Testis (tissue), 2 donors: ENCODE results near the gene OR6K6.

ENCODE experiments used
- CTCF ChIP-seq, 3 experiments: fragments of 450-650 bp in 2 of 3; fragments of 200-600 bp in 1 of 3; sonication (generic) in 1 of 3; IDR thresholded peaks; one replicate each; pipeline ENCODE4 v1.5.1; 2016 to 2019; ENCODE audit warnings: antibody characterized with exemption in 3 of 3, mild to moderate bottlenecking in 2 of 3, moderate library complexity in 1 of 3
- POLR2A ChIP-seq: fragments of 450-650 bp; IDR thresholded peaks from one replicate; pipeline ENCODE4 v1.6.1; 2017; ENCODE audit warnings: antibody characterized with exemption, mild to moderate bottlenecking, moderate library complexity

DNA sequence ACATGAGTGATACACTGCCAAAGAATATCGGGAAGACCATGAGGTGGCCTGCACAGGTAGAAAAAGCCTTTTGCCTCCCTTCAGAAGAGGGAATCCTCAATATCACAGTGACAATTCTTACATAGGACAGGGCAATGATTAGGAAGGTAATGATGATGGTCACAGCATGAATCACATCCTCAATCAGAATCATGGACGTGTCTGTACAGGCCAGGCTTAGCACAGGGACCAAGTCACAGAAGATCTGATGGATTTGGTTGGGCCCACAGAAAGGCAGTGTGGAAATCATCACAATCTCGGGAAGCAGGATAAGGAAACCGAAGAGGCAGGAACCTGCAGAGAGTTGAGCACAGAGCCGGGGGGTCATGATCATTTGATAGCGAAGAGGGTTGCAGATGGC is 37.2 kb upstream of the OR6K6 start:
- TF ChIP-seq CTCF (IDR thresholded peaks at IDR 0.05) (no peak), POLR2A (no peak)
